HG02870 (cell line): ENCODE results near the gene NOX3.
"Not testable (repeated sequence)": the region's sequence is repeated elsewhere in the genome, so short reads cannot be mapped to it uniquely, and the experiment has no call there.

Experiments
- ATAC-seq: cut with Tn5 transposase; IDR thresholded peaks from one replicate; pipeline ENCODE4 v1.9.1; 2021; ENCODE audit warnings: mild to moderate bottlenecking, moderate library complexity; ENCODE audit not compliant: unreplicated experiment

NOX3 gene

DNA sequence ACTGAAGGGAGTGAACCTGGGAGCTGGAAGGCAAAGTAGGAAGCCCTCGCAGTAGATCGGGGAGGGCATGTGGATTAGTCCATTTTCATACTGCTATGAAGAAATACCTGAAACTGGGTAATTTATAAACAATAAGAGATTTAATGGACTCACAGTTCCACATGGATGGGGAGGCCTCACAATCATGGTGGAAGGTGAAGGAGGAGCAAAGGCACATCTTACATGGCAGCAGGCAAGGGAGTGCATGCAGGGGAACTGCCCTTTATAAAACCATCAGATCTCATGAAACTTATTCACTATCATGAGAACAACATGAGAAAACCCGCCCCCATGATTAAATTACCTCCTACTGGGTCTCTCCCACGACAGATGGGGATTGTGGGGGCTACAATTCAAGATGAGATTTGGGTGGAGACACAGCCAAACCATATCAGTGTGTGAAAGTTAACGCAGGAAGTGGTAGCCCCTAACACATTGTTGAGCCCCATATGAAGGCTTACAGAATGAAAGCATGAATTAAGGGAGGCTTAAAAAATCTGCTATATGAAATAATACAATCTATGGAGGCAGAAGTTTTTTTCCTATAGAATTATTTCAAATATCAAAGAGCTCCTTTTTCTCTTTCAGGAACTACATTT lies 15.5 kb upstream of the NOX3 start:
- not testable (repeated sequence) for ATAC-seq

DNA sequence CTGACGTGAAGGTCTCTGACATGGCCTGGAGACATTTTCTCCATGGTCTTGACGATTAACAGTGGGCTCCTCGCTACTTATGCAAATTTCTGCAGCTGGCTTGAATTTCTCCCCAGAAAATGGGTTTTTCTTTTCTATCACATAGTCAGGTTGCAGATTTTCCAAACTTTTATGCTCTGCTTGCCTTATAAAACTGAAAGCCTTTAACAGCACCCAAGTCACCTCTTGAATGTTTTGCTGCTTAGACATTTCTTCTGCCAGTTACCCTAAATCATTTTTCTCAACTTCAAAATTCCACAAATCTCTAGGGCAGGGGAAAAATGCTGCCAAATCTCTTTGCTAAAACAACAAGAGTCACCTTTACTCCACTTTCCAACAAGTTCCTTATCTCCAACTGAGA lies 12.9 kb upstream of the NOX3 start:
- not testable (repeated sequence) for ATAC-seq

GRCh38 chr6:155466539-155466938 lies 10.9 kb upstream of the NOX3 start:
- ATAC-seq = no peak

DNA sequence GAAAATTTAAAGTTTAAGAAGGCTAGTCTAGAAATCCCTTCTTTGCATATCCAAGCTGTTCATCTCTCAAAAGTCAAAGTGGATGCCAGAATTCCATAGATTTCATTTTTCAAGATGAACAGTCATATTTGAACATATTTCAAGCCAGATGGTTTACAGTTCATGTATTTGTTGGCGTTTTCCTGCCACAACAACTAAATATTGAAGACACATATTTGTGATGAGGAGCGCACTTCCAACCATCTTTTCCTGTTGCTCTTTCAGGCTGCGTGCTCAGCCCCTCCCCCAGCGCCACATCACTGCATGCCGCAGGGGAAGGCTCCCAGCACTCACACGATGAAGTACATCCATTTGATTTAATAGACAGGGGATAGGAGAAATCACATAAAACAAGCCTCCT lies 5.9 kb upstream of the NOX3 start:
- no peak for ATAC-seq

DNA sequence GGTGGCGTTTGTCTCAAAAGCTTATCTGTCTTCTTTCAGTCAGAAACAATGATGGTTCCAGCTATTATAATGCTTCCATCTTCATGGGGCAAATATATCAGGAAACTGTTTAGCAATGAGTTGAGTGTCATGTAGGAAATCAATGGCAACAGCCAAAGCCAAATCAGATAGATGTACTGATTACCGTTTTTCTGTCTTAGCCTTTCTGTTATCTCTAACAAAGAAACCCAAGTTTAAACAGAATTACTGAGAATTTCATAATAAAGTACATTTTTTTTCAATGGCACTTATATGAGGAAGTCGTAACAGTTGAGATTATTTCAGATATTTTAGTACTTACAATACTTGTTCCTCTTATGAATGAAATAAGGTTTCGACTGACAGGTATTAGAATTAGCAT lies 1.2 kb downstream of the NOX3 start:
- ATAC-seq = no peak

DNA sequence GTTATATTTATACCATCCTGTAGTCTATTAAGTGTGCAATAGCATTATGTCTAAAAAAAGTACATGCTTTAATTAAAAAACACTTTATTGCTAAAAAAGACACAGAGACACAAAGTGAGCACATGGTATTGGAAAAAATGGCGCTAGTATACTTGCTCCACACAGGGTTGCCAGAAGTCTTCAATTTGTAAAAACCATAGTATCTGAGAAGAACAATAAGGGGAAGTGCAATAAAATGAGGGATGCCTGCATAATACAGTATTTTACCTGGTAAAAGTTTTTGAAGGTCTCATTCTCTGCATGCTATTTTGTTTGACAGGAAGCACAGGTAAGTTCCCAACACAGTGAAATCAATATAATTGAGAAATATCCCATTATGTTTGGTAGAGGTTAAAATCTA lies 1.6 kb downstream of the NOX3 start:
- ATAC-seq = no peak

GRCh38 chr6:155452576-155452975 lies 3.1 kb downstream of the NOX3 start:
- ATAC-seq = no peak

- ATAC-seq = not testable (repeated sequence)
These were observed 4.1 kb downstream of the NOX3 start for GRCh38 chr6:155451530-155451929.

- no peak for ATAC-seq
These were observed 5.4 kb downstream of the NOX3 start for GRCh38 chr6:155450240-155450581.

DNA sequence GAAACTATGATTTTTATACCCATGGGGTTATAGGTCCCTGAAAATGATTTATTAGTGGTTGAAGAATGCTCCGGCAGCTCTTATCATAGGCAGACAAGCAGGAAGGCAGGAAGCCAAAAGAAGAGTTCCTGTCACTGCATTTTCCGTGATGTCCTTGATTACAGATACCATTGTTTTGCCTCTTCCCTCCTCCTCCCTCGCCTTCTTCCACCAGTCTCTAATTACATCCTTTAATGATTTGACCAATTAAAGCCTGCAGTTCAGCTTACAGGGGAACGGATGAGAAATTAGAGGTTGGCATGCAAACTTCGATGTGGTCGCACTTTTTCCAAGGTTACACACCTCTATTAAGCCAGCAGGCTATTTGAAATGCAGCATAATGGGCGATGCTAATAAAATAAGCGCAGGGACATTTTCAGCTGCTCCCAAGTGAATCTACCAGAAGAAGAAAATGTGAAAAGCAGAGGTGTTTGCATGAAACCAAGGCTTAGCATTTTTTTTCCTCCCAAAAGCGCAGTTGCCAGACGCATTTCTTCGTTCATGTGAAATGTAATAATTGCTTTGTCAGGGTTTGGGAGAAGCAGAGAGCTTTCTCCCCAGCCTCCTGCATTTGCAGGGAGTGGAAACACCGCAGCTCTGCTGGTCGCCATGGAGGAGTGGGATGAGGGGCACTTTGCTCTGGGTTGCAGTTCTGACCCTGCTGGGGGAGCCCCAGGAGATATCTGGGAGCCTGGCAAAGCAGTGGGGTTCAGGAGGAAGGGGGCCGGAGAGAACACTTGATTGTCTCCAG lies 6.0 kb downstream of the NOX3 start:
- no peak for ATAC-seq

GRCh38 chr6:155448668-155449449 lies 6.8 kb downstream of the NOX3 start:
- no peak for ATAC-seq

GRCh38 chr6:155447949-155448348 lies 7.7 kb downstream of the NOX3 start:
- ATAC-seq = no peak

DNA sequence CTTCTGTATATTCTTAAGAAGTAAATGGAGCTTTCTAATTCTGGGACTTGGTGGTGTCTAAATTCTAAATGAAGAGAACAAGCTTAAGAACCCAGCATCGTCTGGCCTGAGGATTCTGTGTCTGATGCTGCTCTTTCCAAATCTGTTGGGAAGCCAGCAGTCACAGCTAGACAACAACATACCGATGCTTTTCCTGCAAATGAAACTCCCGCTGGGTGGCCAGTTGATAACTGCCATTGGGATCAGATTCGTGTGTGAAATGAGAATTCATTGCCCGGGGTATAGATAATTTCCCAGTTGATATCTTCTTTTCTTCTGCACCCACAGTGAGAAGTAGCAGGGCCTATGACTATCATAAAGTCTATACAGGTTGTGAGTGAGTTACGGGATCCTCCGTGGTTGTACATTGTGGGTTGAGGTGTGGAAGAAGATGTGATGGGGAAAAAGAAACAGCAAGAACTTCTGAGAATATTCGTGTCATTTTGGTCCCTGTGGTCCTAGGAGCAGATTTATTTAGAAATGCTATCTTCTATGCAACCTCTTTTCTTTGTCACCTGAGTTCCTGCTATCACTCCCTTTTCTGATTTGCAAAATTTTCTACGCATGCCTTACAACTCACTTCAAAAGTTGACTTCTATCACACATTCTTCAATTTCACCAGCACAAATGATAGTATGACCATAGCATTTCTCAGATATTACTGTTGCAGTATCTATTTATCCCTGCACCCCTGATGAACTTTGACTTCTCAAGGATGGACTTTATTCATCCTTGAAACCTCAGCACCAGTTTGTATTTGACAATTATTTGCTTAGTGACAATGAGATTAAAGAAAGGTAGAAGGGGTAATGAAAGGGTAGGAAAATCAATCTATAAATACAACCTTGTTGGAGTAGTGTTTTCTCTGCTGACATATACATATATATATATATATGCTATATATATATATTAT lies 10.4 kb downstream of the NOX3 start:
- no peak for ATAC-seq

DNA sequence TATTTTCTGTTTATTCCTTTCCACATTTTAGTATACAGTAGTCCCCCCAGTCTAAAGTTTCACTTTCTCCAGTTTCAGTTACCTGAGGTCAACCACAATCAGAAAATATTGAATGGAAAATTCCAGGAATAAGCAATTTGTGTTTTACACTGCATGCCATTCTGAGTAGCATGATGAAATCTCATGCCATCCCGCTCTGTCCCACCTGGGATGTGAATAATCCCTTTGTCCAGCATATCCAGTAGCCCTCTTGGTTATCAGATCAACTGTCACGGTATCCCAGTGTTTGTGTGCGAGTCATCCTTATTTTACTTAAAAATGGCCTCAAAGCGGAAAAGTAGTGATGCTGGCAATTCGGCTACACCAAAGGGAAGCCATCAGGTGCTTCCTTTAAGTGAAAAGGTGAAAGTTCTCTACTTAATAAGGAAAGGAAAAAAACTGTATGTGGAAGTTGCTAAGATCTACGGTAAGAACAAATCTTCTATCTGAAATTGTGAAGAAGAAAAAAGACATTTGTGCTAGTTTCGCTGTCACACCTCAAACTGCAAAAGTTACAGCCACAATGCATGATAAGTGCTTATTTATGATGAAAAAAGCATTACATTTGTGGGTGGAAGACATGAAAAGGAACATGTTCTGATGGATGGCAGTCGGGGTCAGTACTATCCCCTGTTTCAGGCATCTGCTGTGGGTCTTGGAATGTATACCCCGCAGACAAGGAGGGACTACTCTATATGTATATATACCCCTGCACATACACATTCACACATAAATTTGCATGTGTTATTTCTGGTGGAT lies 11.3 kb downstream of the NOX3 start:
- no peak for ATAC-seq

DNA sequence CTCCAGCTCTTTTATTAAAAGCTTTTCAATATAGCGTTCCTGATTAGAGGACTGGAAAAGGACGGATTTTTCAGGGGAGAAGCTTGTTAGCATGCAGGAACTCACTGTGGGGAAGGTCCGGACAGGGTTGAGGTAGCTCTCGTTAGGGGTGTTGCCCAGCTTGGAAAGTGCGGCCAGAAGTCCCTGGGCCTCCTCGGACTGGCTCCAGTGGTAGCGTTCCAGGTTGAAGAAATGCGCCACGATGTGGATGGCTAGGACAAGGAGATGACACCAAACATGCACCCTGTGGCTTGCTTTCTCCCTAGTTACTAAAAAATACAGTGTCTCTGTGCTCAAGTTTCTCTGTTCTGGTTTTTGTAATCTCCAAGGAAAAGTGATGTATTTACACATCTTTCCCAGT lies 12.5 kb downstream of the NOX3 start:
- ATAC-seq = no peak

- no peak for ATAC-seq
These were observed 13.1 kb downstream of the NOX3 start for GRCh38 chr6:155442562-155442961.

DNA sequence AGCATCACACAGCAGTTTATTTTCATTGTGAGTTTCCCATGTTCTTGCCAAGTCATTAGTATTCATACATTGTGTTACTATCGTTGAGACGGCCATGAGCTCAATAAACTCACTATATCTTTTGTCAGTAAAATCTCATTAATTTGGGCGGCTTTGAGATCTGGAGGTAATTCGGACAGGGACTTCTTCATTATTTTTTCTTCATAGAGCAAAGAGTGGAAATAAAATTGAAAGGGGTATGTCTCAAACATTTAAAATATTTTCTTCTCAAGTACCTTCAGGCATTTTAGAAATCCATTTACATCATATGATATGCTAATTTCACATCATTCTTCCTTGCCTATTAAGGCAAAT lies 14.6 kb downstream of the NOX3 start:
- no peak for ATAC-seq

DNA sequence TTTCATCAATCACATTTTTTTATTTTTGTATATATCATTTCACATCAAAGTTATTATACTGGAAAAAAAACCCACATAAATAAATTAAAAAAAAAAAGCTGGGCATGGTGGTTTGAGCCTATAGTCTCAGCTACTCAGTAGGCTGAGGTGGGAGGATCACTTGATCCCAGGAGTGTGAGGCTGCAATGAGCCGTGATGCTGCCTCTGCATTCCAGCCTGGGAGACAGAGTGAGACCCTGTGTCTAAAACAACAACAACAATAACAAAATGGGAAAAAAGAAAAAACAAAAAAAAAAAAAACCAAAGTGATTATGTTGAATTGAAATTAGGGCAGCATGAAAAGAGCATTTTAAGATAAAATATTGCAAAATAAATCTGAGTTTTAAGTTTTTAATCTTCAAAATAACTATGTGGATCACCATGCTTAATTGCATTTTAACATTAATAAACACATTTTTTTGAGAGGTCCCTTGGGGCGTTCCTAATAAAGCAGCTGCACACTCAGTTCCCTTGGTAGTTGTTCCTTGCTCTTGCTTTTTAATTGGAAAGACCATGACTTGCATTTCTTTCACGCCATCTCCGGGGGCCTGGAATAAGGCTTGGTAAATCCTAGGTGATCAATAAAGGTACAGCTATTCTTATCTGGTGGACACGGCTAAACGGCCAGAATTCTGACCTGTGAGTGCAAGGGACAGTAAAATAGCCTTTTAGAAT lies 15.1 kb downstream of the NOX3 start:
- no peak for ATAC-seq

DNA sequence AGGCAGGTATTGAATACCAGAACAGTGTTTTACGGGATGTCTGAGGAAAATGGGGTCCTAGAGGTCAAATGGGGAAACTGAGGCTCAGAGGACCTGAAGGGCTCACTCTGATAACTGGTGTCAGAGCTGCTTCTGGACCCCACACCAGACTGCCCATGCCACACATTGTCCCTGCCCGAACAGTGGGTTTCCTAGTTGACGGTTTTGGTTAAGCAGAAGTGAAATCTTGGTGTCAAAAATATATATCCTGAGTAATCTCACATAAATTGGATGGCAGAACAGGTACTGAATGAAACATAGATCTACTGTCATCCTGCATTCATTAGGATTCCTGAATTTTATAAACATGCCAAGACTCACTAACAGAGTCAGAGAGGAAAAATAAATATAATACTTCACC lies 16.3 kb downstream of the NOX3 start:
- ATAC-seq = no peak
